HepG2 (cell line): ENCODE measurements around the gene C11orf68. TPM values are rescaled to one million over a fixed set of nuclear protein-coding genes. Genes with fewer than 3 reads are reported as not detected.

Experiments used
- ADNP ChIP-seq: sonication (generic); formaldehyde crosslinking; IDR thresholded peaks from 2 replicates; pipeline ENCODE4 v1.4.0; 2020; ENCODE audit warnings: missing genetic modification reagents
- ATM ChIP-seq: fragments of 450-650 bp; IDR thresholded peaks from 2 replicates; pipeline ENCODE4 v1.7.1; 2017; ENCODE audit warnings: mild to moderate bottlenecking, borderline replicate concordance
- BATF2 ChIP-seq: sonication (generic); formaldehyde crosslinking; IDR thresholded peaks from 2 replicates; pipeline ENCODE4 v1.8.0; 2022; ENCODE audit warnings: mild to moderate bottlenecking, missing genetic modification reagents, moderate library complexity
- HHEX ChIP-seq: IDR thresholded peaks from 2 replicates; pipeline ENCODE4 v1.6.1; 2016; ENCODE audit warnings: control low read depth
- HNRNPLL ChIP-seq: fragments of 200-400 bp; formaldehyde crosslinking; IDR thresholded peaks from 2 replicates; pipeline ENCODE4 v1.6.1; 2017; ENCODE audit warnings: mild to moderate bottlenecking, low read depth, low read length; ENCODE audit not compliant: poor library complexity, severe bottlenecking
- ISL2 ChIP-seq: sonication (generic); formaldehyde crosslinking; IDR thresholded peaks from 2 replicates; pipeline ENCODE4 v1.5.0; 2020; ENCODE audit warnings: missing genetic modification reagents
- KLF13 ChIP-seq: sonication (generic); formaldehyde crosslinking; IDR thresholded peaks from 2 replicates; pipeline ENCODE4 v1.4.0; 2020; ENCODE audit warnings: mild to moderate bottlenecking, missing genetic modification reagents
- NFAT5 ChIP-seq: sonication (generic); formaldehyde crosslinking; IDR thresholded peaks from 2 replicates; pipeline ENCODE4 v1.4.0; 2020; ENCODE audit warnings: missing genetic modification reagents
- SKI ChIP-seq: fragments of 450-650 bp; IDR thresholded peaks from one replicate; pipeline ENCODE4 v1.6.1; 2018; ENCODE audit warnings: mild to moderate bottlenecking; ENCODE audit not compliant: partially characterized antibody
- SOX13 ChIP-seq, 3 experiments: fragments of 450-650 bp in 1 of 3; sonication (generic) in 1 of 3; formaldehyde crosslinking in 1 of 3; IDR thresholded peaks in 2 of 3; conservative IDR thresholded peaks in 1 of 3; 2 replicates each; pipeline versions ENCODE4 v1.5.0 to v1.6.1; 2016 to 2020; ENCODE audit warnings: antibody characterized with exemption in 1 of 3, mild to moderate bottlenecking in 1 of 3, missing compliant biosample characterization in 1 of 3, missing genetic modification reagents in 1 of 3, moderate library complexity in 1 of 3
- TFDP2 ChIP-seq: sonication (generic); formaldehyde crosslinking; IDR thresholded peaks from 2 replicates; pipeline ENCODE4 v1.4.0; 2020; ENCODE audit warnings: missing genetic modification reagents
- TSC22D2 ChIP-seq: sonication (generic); formaldehyde crosslinking; IDR thresholded peaks from 2 replicates; pipeline ENCODE4 v1.5.1; 2020; ENCODE audit warnings: missing genetic modification reagents, mild to moderate bottlenecking, borderline replicate concordance
- ZFP62 ChIP-seq: sonication (generic); formaldehyde crosslinking; IDR thresholded peaks from 2 replicates; pipeline ENCODE4 v1.4.0; 2020; ENCODE audit warnings: missing genetic modification reagents
- ZNF10 ChIP-seq: sonication (generic); formaldehyde crosslinking; IDR thresholded peaks from 2 replicates; pipeline ENCODE4 v1.4.0; 2020; ENCODE audit warnings: mild to moderate bottlenecking, low read depth, missing genetic modification reagents, borderline replicate concordance
- ZNF180 ChIP-seq: sonication (generic); formaldehyde crosslinking; IDR thresholded peaks from 2 replicates; pipeline ENCODE4 v1.4.0; 2020; ENCODE audit warnings: low read depth, missing genetic modification reagents, borderline replicate concordance
- ZNF281 ChIP-seq: sonication (generic); formaldehyde crosslinking; IDR thresholded peaks from 2 replicates; pipeline ENCODE4 v1.4.0; 2020; ENCODE audit warnings: missing genetic modification reagents, borderline replicate concordance
- ZNF724P ChIP-seq: sonication (generic); formaldehyde crosslinking; IDR thresholded peaks from 2 replicates; pipeline ENCODE4 v1.8.0; 2022; ENCODE audit warnings: missing genetic modification reagents, borderline replicate concordance
- ZNF790 ChIP-seq: sonication (generic); formaldehyde crosslinking; IDR thresholded peaks from 2 replicates; pipeline ENCODE4 v1.8.0; 2022; ENCODE audit warnings: missing genetic modification reagents, mild to moderate bottlenecking, borderline replicate concordance
- polyA plus RNA-seq, 8 experiments: library from polyadenylated mRNA; depleted of rRNA in 3 of 8; stranded (reverse) in 7 of 8; unstranded in 1 of 8; fragments of >200 nt; fragmentation: Illumina TruSeq in 4 of 8; extraction: Trizol in 4 of 8; gene quantifications; 2 replicates each; pipeline versions ENCODE4 v1.2.1 to v1.2.3, GENCODE V29; 2011 to 2016; ENCODE audit warnings: low read depth in 4 of 8, missing spikeins in 1 of 8, mixed read lengths in 1 of 8; ENCODE audit not compliant: insufficient read depth in 1 of 8
- total RNA-seq, 5 experiments: library from RNA; depleted of rRNA; stranded (reverse); fragments of >200 nt; fragmentation: Illumina TruSeq; extraction: Trizol; gene quantifications; 2 replicates each; pipeline ENCODE4 v1.2.3, GENCODE V29; 2016; ENCODE audit warnings: low read depth in 1 of 5

Gene C11orf68
- total and polyA plus RNA-seq, 2 of the 13 experiments (the other 11 are each of a cell fraction or from before 2014, with no cell fraction given): 8.4 to 28.3 TPM

GRCh38 chr11:65891219-65892136, 27.4 kb downstream of the C11orf68 start (continued):
- TF ChIP-seq HNRNPLL: no peak
- no peak for TF ChIP-seq ZFP62
- TF ChIP-seq NFAT5 (CRISPR knock-in tag): no peak
- TF ChIP-seq ADNP: no peak
- no peak for TF ChIP-seq ZNF180 (CRISPR knock-in tag)
- peak; percentile 36 for TF ChIP-seq SKI
- TF ChIP-seq ZNF10 (CRISPR knock-in tag): no peak
- no peak for TF ChIP-seq ATM
- no peak; the same call in 1 of the 2 replicates for TF ChIP-seq TFDP2
- no peak for TF ChIP-seq ZNF790 (CRISPR knock-in tag)
- no peak for TF ChIP-seq ZNF724P (CRISPR knock-in tag)
- TF ChIP-seq ISL2 (CRISPR knock-in tag): 0 out of 2 replicates have a peak, but pooled peaks have one; percentile 21
- TF ChIP-seq ZNF281: no peak
- peak; percentile 25; the same call in 1 of the 2 replicates for TF ChIP-seq KLF13 (CRISPR knock-in tag)
- peak; percentile 3; the same call in 1 of the 2 replicates for TF ChIP-seq SOX13 (IDR thresholded peaks at IDR 0.05)
- TF ChIP-seq SOX13 (CRISPR knock-in tag; conservative IDR thresholded peaks at IDR 0.05 in 1 of 2, IDR thresholded peaks at IDR 0.05 in 1 of 2): 0 out of 4 replicates have a peak, but pooled peaks of 1 of the 2 experiments have one; percentile 18
- TF ChIP-seq HHEX (CRISPR knock-in tag): no peak
- no peak for TF ChIP-seq TSC22D2 (CRISPR knock-in tag)
- TF ChIP-seq BATF2 (CRISPR knock-in tag): no peak
